ENCODE measurements around the gene PLCH2.

DNA sequence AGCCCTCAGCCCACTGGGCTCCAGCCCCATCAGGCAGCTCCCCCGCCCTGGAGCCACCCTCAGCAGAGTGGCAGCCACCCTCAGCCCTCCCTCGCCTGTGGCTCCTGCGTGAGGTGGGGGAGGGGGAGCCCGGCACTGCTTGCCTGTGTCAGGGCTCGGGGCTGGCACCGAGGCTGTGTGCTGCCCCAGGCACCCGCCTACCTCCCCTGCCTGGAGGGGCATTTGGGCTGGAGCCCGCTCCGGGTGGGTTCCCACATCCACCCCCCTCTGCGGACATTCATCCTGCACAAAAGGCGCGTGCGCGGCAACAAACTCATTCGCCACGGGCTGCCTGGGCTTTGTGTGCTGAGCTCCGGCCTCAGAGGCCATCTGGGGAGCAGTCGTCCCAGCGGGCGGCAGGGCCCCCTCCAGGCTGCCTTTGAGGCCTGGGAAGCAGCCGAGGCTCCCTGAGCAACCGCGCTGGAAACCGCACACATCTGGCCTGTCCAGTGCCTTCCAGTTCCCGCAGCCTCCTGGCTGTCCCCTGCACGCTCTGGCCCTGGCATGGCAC is 67.5 kb downstream of the PLCH2 start:
- TF ChIP-seq, protein P1, sequence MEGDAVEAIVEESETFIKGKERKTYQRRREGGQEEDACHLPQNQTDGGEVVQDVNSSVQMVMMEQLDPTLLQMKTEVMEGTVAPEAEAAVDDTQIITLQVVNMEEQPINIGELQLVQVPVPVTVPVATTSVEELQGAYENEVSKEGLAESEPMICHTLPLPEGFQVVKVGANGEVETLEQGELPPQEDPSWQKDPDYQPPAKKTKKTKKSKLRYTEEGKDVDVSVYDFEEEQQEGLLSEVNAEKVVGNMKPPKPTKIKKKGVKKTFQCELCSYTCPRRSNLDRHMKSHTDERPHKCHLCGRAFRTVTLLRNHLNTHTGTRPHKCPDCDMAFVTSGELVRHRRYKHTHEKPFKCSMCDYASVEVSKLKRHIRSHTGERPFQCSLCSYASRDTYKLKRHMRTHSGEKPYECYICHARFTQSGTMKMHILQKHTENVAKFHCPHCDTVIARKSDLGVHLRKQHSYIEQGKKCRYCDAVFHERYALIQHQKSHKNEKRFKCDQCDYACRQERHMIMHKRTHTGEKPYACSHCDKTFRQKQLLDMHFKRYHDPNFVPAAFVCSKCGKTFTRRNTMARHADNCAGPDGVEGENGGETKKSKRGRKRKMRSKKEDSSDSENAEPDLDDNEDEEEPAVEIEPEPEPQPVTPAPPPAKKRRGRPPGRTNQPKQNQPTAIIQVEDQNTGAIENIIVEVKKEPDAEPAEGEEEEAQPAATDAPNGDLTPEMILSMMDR (IDR thresholded peaks at IDR 0.05; ENCODE audit: low read depth, low read length, missing input control) = no peak
- TF ChIP-seq, protein P2, sequence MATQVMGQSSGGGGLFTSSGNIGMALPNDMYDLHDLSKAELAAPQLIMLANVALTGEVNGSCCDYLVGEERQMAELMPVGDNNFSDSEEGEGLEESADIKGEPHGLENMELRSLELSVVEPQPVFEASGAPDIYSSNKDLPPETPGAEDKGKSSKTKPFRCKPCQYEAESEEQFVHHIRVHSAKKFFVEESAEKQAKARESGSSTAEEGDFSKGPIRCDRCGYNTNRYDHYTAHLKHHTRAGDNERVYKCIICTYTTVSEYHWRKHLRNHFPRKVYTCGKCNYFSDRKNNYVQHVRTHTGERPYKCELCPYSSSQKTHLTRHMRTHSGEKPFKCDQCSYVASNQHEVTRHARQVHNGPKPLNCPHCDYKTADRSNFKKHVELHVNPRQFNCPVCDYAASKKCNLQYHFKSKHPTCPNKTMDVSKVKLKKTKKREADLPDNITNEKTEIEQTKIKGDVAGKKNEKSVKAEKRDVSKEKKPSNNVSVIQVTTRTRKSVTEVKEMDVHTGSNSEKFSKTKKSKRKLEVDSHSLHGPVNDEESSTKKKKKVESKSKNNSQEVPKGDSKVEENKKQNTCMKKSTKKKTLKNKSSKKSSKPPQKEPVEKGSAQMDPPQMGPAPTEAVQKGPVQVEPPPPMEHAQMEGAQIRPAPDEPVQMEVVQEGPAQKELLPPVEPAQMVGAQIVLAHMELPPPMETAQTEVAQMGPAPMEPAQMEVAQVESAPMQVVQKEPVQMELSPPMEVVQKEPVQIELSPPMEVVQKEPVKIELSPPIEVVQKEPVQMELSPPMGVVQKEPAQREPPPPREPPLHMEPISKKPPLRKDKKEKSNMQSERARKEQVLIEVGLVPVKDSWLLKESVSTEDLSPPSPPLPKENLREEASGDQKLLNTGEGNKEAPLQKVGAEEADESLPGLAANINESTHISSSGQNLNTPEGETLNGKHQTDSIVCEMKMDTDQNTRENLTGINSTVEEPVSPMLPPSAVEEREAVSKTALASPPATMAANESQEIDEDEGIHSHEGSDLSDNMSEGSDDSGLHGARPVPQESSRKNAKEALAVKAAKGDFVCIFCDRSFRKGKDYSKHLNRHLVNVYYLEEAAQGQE (IDR thresholded peaks at IDR 0.05) = no peak
- TF ChIP-seq, protein P3, sequence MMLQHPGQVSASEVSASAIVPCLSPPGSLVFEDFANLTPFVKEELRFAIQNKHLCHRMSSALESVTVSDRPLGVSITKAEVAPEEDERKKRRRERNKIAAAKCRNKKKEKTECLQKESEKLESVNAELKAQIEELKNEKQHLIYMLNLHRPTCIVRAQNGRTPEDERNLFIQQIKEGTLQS (IDR thresholded peaks at IDR 0.05) = no peak

Measured in liver (tissue), 3 donors.